ENCODE measurements around the gene ACVR1B.
A peak's percentile ranks its signal among the peaks of the same experiment; 100 is the strongest.

ACVR1B gene

DNA sequence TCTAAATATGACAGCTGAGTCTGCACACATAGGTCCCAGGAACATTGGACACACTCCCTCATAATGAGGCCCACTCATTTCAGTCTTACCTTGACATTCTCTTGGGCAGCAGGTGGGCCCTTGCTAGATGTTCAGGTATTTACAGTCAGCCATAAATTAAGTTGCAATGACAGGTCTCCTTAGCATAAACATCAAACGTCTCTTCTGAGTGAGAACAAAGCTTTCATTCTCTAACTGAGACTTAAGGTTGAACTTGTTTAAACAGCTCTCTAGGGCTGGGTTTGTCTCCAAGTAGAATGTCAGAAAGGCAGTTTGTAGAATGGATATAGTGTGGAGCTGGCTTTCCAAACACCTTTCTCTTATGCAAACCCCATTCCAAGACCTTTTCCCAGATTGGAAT lies 10.3 kb downstream of the ACVR1B start:
- Histone ChIP-seq H3K4me1 (ENCODE audit: control insufficient read depth, insufficient read depth, low read length) (peaks cover 3% of the 10 kb centered on the region; the same call in 1 of the 2 replicates), H3K27ac (ENCODE audit: extremely low read depth, low read depth, low read length) (no peak overlapping the region), H3K9me3 (ENCODE audit: control insufficient read depth, insufficient read depth, low read depth, low read length) (no peaks in the 10 kb centered on the region), H3K36me3 (ENCODE audit: control insufficient read depth in 2 of 2, insufficient read depth in 1 of 2, low read length in 2 of 2) (peaks cover 16 to 24% of the 10 kb centered on the region in 2 experiments), H3K4me3 (ENCODE audit: low read depth, low read length) (no peak overlapping the region)
- CTCF ChIA-PET, result interaction anchor here (0.6 to 3.7 kb wide), 13 partner anchors 9 to 161 kb away, joined by 3 to 49 read pairs (median 4); no protein-coding TSS in a partner anchor
- POLR2A ChIA-PET, result no interaction called here
- peak; percentile 38; the same call in 1 of the 2 replicates for TF ChIP-seq PRDM1 (tag by site-specific recombination; IDR thresholded peaks at IDR 0.05)
- TF ChIP-seq, protein P1, sequence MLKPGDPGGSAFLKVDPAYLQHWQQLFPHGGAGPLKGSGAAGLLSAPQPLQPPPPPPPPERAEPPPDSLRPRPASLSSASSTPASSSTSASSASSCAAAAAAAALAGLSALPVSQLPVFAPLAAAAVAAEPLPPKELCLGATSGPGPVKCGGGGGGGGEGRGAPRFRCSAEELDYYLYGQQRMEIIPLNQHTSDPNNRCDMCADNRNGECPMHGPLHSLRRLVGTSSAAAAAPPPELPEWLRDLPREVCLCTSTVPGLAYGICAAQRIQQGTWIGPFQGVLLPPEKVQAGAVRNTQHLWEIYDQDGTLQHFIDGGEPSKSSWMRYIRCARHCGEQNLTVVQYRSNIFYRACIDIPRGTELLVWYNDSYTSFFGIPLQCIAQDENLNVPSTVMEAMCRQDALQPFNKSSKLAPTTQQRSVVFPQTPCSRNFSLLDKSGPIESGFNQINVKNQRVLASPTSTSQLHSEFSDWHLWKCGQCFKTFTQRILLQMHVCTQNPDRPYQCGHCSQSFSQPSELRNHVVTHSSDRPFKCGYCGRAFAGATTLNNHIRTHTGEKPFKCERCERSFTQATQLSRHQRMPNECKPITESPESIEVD (tag by site-specific recombination; IDR thresholded peaks at IDR 0.05), result no peak

DNA sequence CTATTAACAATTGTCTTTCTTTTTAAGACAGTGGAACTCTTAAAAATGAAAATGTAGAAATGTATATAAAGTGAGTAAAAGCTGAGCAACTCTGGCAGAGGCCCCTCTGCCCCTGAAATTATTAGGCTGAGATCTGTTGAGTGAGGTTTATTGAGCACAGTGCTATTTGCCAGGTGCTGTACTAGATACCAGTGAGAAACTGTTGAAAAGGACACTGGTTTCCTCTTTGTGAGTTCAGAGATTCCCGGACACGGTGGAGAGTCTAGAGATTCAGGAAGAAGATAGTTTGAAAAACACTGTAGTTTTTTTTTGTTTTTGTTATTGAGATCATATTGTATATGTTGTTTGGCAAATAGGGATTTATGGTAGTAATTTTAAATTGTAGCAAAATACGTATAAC lies 11.2 kb downstream of the ACVR1B start:
- Histone ChIP-seq H3K27ac (ENCODE audit: extremely low read depth, low read depth, low read length) (no peak overlapping the region), H3K4me3 (ENCODE audit: low read depth, low read length) (no peak overlapping the region), H3K4me1 (ENCODE audit: control insufficient read depth, insufficient read depth, low read length) (peaks cover 3% of the 10 kb centered on the region; the same call in 1 of the 2 replicates), H3K9me3 (ENCODE audit: control insufficient read depth, insufficient read depth, low read depth, low read length) (no peaks in the 10 kb centered on the region), H3K36me3 (ENCODE audit: control insufficient read depth in 2 of 2, insufficient read depth in 1 of 2, low read length in 2 of 2) (peaks cover 16 to 24% of the 10 kb centered on the region in 2 experiments)
- POLR2A ChIA-PET, result no interaction called here
- TF ChIP-seq ZNF404 (tag by site-specific recombination; IDR thresholded peaks at IDR 0.05) (no peak), GLIS1 (tag by site-specific recombination; IDR thresholded peaks at IDR 0.05) (no peak), ZNF426 (tag by site-specific recombination; IDR thresholded peaks at IDR 0.05) (no peak), ZNF837 (tag by site-specific recombination; IDR thresholded peaks at IDR 0.05) (no peak), ZNF140 (tag by site-specific recombination; IDR thresholded peaks at IDR 0.05) (no peak), ZNF660 (tag by site-specific recombination; IDR thresholded peaks at IDR 0.05) (no peak), MZF1 (tag by site-specific recombination; IDR thresholded peaks at IDR 0.05; ENCODE audit: borderline replicate concordance) (no peak), SP3 (tag by site-specific recombination; IDR thresholded peaks at IDR 0.05) (no peak), BCL11A (tag by site-specific recombination; IDR thresholded peaks at IDR 0.05; ENCODE audit: low read depth) (no peak), SP2 (tag by site-specific recombination; IDR thresholded peaks at IDR 0.05) (no peak)
- TF ChIP-seq, protein P2, sequence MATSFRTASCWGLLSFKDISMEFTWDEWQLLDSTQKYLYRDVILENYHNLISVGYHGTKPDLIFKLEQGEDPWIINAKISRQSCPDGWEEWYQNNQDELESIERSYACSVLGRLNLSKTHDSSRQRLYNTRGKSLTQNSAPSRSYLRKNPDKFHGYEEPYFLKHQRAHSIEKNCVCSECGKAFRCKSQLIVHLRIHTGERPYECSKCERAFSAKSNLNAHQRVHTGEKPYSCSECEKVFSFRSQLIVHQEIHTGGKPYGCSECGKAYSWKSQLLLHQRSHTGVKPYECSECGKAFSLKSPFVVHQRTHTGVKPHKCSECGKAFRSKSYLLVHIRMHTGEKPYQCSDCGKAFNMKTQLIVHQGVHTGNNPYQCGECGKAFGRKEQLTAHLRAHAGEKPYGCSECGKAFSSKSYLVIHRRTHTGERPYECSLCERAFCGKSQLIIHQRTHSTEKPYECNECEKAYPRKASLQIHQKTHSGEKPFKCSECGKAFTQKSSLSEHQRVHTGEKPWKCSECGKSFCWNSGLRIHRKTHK (tag by site-specific recombination; IDR thresholded peaks at IDR 0.05), result no peak
- TF ChIP-seq, protein P3, sequence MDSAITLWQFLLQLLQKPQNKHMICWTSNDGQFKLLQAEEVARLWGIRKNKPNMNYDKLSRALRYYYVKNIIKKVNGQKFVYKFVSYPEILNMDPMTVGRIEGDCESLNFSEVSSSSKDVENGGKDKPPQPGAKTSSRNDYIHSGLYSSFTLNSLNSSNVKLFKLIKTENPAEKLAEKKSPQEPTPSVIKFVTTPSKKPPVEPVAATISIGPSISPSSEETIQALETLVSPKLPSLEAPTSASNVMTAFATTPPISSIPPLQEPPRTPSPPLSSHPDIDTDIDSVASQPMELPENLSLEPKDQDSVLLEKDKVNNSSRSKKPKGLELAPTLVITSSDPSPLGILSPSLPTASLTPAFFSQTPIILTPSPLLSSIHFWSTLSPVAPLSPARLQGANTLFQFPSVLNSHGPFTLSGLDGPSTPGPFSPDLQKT (IDR thresholded peaks at IDR 0.05; ENCODE audit: borderline replicate concordance, low read depth, low read length), result no peak
- TF ChIP-seq, protein P4, sequence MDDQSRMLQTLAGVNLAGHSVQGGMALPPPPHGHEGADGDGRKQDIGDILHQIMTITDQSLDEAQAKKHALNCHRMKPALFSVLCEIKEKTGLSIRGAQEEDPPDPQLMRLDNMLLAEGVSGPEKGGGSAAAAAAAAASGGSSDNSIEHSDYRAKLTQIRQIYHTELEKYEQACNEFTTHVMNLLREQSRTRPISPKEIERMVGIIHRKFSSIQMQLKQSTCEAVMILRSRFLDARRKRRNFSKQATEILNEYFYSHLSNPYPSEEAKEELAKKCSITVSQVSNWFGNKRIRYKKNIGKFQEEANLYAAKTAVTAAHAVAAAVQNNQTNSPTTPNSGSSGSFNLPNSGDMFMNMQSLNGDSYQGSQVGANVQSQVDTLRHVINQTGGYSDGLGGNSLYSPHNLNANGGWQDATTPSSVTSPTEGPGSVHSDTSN (CRISPR knock-in tag; IDR thresholded peaks at IDR 0.05), result no peak
- TF ChIP-seq, protein P5, sequence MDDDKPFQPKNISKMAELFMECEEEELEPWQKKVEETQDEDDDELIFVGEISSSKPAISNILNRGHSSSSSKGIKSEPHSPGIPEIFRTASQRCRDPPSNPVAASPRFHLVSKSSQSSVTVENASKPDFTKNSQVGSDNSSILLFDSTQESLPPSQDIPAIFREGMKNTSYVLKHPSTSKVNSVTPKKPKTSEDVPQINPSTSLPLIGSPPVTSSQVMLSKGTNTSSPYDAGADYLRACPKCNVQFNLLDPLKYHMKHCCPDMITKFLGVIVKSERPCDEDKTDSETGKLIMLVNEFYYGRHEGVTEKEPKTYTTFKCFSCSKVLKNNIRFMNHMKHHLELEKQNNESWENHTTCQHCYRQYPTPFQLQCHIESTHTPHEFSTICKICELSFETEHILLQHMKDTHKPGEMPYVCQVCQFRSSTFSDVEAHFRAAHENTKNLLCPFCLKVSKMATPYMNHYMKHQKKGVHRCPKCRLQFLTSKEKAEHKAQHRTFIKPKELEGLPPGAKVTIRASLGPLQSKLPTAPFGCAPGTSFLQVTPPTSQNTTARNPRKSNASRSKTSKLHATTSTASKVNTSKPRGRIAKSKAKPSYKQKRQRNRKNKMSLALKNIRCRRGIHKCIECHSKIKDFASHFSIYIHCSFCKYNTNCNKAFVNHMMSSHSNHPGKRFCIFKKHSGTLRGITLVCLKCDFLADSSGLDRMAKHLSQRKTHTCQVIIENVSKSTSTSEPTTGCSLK (tag by site-specific recombination; IDR thresholded peaks at IDR 0.05), result no peak
- CTCF ChIA-PET, result interaction anchor here (0.6 to 3.7 kb wide), 9 partner anchors 8 to 539 kb away, joined by 3 to 49 read pairs (median 6); no protein-coding TSS in a partner anchor

All from HEK293 (cell line).